SK-N-SH treated with all-trans-retinoic acid at 6 μM for 48 hours (cell line): ENCODE measurements around the gene EVI2A.

Experiments
- ARNTL ChIP-seq: fragments of 450-650 bp; formaldehyde crosslinking; IDR thresholded peaks from 2 replicates; pipeline ENCODE4 v1.5.0; 2020; ENCODE audit warnings: low read depth, mild to moderate bottlenecking, moderate library complexity, borderline replicate concordance
- PPARA ChIP-seq: fragments of 250-450 bp; sonication (Bioruptor Pico); IDR thresholded peaks from 2 replicates; pipeline ENCODE4 v1.5.0; 2020; ENCODE audit warnings: mild to moderate bottlenecking, borderline replicate concordance
- RARB ChIP-seq: fragments of 250-450 bp; sonication (Bioruptor Pico); IDR thresholded peaks from 2 replicates; pipeline ENCODE4 v1.8.0; 2021; ENCODE audit warnings: mild to moderate bottlenecking, moderate library complexity
- TOX ChIP-seq: fragments of 250-450 bp; sonication (Bioruptor Pico); IDR thresholded peaks from 2 replicates; pipeline ENCODE4 v1.8.0; 2021; ENCODE audit warnings: mild to moderate bottlenecking, moderate library complexity, borderline replicate concordance
- TF ChIP-seq, protein P1 (sequence below): fragments of 250-450 bp; sonication (Bioruptor Pico); IDR thresholded peaks from 2 replicates; pipeline ENCODE4 v1.5.1; 2021; ENCODE audit warnings: mild to moderate bottlenecking, moderate library complexity
- TF ChIP-seq, protein P2 (sequence below): fragments of 250-450 bp; sonication (Bioruptor Pico); IDR thresholded peaks from 2 replicates; pipeline ENCODE4 v1.5.0; 2020; ENCODE audit warnings: mild to moderate bottlenecking, moderate library complexity
- TF ChIP-seq, protein P3 (sequence below): fragments of 250-450 bp; sonication (Bioruptor Pico); IDR thresholded peaks from 2 replicates; pipeline ENCODE4 v1.8.0; 2020; ENCODE audit warnings: mild to moderate bottlenecking, moderate library complexity, borderline replicate concordance

DNA sequence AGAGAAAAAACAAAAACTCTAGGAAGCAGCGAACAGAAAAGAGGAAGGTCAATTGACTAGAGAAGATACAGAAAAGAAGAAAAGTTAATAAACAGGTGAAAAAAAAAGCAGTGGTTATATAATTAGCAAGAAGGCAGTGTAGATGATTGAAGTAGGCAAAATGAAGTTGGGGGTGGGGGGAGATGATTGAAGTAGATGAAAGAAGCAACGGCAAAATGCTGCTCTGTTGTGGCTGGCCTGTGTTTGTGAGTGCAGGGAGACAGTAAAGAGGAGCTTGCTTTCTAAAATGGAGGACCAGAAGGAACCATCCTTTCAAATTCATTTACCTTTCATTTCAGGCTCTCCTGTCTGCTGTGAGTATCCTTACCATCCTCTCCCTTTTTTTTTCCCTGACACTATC, 11.2 kb downstream of the EVI2A start:
- TF ChIP-seq, protein P1, sequence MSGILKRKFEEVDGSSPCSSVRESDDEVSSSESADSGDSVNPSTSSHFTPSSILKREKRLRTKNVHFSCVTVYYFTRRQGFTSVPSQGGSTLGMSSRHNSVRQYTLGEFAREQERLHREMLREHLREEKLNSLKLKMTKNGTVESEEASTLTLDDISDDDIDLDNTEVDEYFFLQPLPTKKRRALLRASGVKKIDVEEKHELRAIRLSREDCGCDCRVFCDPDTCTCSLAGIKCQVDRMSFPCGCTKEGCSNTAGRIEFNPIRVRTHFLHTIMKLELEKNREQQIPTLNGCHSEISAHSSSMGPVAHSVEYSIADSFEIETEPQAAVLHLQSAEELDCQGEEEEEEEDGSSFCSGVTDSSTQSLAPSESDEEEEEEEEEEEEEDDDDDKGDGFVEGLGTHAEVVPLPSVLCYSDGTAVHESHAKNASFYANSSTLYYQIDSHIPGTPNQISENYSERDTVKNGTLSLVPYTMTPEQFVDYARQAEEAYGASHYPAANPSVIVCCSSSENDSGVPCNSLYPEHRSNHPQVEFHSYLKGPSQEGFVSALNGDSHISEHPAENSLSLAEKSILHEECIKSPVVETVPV = no peak
- no peak for TF ChIP-seq RARB (CRISPR knock-in tag)
- TF ChIP-seq, protein P2, sequence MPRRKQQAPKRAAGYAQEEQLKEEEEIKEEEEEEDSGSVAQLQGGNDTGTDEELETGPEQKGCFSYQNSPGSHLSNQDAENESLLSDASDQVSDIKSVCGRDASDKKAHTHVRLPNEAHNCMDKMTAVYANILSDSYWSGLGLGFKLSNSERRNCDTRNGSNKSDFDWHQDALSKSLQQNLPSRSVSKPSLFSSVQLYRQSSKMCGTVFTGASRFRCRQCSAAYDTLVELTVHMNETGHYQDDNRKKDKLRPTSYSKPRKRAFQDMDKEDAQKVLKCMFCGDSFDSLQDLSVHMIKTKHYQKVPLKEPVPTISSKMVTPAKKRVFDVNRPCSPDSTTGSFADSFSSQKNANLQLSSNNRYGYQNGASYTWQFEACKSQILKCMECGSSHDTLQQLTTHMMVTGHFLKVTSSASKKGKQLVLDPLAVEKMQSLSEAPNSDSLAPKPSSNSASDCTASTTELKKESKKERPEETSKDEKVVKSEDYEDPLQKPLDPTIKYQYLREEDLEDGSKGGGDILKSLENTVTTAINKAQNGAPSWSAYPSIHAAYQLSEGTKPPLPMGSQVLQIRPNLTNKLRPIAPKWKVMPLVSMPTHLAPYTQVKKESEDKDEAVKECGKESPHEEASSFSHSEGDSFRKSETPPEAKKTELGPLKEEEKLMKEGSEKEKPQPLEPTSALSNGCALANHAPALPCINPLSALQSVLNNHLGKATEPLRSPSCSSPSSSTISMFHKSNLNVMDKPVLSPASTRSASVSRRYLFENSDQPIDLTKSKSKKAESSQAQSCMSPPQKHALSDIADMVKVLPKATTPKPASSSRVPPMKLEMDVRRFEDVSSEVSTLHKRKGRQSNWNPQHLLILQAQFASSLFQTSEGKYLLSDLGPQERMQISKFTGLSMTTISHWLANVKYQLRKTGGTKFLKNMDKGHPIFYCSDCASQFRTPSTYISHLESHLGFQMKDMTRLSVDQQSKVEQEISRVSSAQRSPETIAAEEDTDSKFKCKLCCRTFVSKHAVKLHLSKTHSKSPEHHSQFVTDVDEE (CRISPR knock-in tag) = no peak
- TF ChIP-seq PPARA (CRISPR knock-in tag) = no peak
- TF ChIP-seq, protein P3, sequence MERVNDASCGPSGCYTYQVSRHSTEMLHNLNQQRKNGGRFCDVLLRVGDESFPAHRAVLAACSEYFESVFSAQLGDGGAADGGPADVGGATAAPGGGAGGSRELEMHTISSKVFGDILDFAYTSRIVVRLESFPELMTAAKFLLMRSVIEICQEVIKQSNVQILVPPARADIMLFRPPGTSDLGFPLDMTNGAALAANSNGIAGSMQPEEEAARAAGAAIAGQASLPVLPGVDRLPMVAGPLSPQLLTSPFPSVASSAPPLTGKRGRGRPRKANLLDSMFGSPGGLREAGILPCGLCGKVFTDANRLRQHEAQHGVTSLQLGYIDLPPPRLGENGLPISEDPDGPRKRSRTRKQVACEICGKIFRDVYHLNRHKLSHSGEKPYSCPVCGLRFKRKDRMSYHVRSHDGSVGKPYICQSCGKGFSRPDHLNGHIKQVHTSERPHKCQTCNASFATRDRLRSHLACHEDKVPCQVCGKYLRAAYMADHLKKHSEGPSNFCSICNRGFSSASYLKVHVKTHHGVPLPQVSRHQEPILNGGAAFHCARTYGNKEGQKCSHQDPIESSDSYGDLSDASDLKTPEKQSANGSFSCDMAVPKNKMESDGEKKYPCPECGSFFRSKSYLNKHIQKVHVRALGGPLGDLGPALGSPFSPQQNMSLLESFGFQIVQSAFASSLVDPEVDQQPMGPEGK (CRISPR knock-in tag) = no peak
- TF ChIP-seq TOX = no peak
- no peak for TF ChIP-seq ARNTL (CRISPR knock-in tag)
